ENCODE data around the gene HS3ST3A1. TPM values are rescaled to one million over a fixed set of nuclear protein-coding genes. Genes with fewer than 3 reads are reported as not detected.

Gene HS3ST3A1
- total and polyA plus RNA-seq, 2 donors from 2014 or later = 1.2 to 2.2 TPM

GRCh38 chr17:13593757-13594156 lies 8.0 kb downstream of the HS3ST3A1 start:
- H3K9ac ChIP-seq (ENCODE audit: low read length in 3 of 3) = no peak overlapping the region
- FAIRE-seq (no peak), DNase-seq (no peak)
- no peaks in the 10 kb centered on the region for H3K9me3 ChIP-seq (ENCODE audit: control insufficient read depth in 2 of 3, insufficient read depth in 1 of 3, low read length in 3 of 3)
- TF ChIP-seq CTCF (IDR thresholded peaks at IDR 0.05; ENCODE audit: borderline replicate concordance, extremely low read depth, insufficient read depth) = no peak
- no peak overlapping the region for H3K4me3 ChIP-seq (ENCODE audit: low read length in 3 of 3)
- intact Hi-C loops (cut with DNase I) = no loop called here
- no peak overlapping the region for H3K27ac ChIP-seq (ENCODE audit: low read depth in 2 of 2, low read length in 2 of 2)
- no peaks in the 10 kb centered on the region for H3K36me3 ChIP-seq (ENCODE audit: control insufficient read depth in 2 of 3, insufficient read depth in 3 of 3, low read length in 3 of 3)
- no peaks in the 10 kb centered on the region for H3K27me3 ChIP-seq (ENCODE audit: control insufficient read depth, insufficient read depth, low read length)
- peaks cover 0 to 3% (median 0%) of the 10 kb centered on the region in 3 donors for H3K4me1 ChIP-seq (ENCODE audit: control insufficient read depth in 2 of 3, insufficient read depth in 2 of 3, low read depth in 1 of 3, low read length in 3 of 3)

DNA sequence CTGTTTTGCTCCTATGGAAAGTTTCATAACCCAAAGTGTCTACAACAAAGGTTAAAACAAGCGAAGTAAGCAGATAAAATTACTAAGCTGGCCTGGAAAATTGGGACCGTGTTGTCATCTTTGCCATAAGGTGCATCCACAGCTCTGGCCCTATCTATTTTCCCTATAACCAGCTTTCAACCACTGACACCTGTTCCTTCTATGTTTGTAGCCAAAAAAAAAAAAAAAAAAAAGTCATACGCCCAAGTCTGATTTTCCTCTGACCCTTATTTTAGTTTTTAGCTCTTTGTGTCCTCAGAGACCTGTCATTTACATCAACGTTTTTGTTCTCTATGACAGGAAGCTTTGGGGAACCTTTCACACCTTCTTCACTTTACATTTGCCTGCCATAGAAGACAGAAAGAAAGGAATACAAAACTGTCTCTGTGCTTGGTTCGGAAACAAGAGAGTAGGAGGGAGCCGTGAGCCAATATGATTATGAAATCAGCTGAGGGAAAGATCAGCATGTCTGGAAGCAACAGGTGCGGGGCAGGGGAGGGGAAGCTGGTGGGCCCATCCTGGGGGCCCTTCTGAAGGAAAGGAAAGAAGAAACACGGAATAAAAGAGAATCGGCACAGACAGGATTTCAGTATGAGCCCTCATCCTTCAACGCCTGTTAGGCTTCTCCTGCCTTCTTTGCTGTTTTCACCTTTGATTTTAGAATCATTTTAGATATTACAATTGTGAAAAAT lies 8.5 kb downstream of the HS3ST3A1 start:
- no peak overlapping the region for H3K9ac ChIP-seq (ENCODE audit: low read length in 3 of 3)
- TF ChIP-seq CTCF (IDR thresholded peaks at IDR 0.05; ENCODE audit: borderline replicate concordance, extremely low read depth, insufficient read depth) = no peak
- H3K27ac ChIP-seq (ENCODE audit: low read depth in 2 of 2, low read length in 2 of 2) = no peak overlapping the region
- no peaks in the 10 kb centered on the region for H3K27me3 ChIP-seq (ENCODE audit: control insufficient read depth, insufficient read depth, low read length)
- no peak for FAIRE-seq
- intact Hi-C loops (cut with DNase I) = no loop called here
- no peak overlapping the region for H3K4me3 ChIP-seq (ENCODE audit: low read length in 3 of 3)
- DNase-seq = no peak
- no peaks in the 10 kb centered on the region for H3K36me3 ChIP-seq (ENCODE audit: control insufficient read depth in 2 of 3, insufficient read depth in 3 of 3, low read length in 3 of 3)
- no peaks in the 10 kb centered on the region for H3K9me3 ChIP-seq (ENCODE audit: control insufficient read depth in 2 of 3, insufficient read depth in 1 of 3, low read length in 3 of 3)
- H3K4me1 ChIP-seq (ENCODE audit: control insufficient read depth in 2 of 3, insufficient read depth in 2 of 3, low read depth in 1 of 3, low read length in 3 of 3) = peaks cover 0 to 3% (median 0%) of the 10 kb centered on the region in 3 donors

DNA sequence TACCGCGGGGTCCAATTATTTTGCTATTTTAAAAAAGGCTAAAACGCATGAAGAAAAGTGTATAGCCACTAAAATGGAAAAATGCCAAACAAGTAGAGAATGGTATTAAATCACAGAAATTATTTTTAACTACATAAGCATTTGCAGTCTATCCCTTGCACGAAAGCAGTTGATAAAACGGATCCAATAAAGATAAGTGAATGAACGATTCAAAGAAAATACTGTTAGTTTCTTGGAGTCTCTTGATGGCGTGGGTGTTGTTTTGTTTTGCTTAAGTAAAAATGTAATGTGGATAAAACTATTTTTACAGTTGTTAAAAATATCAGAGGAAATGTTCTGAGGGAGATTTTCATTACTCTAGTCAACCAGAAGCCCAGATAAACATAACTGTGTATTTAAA lies 9.3 kb downstream of the HS3ST3A1 start:
- Histone ChIP-seq H3K4me3 (ENCODE audit: low read length in 3 of 3) (no peak overlapping the region), H3K36me3 (ENCODE audit: control insufficient read depth in 2 of 3, insufficient read depth in 3 of 3, low read length in 3 of 3) (no peaks in the 10 kb centered on the region), H3K4me1 (ENCODE audit: control insufficient read depth in 2 of 3, insufficient read depth in 2 of 3, low read depth in 1 of 3, low read length in 3 of 3) (peaks cover 0 to 3% (median 0%) of the 10 kb centered on the region in 3 donors), H3K27me3 (ENCODE audit: control insufficient read depth, insufficient read depth, low read length) (no peaks in the 10 kb centered on the region), H3K9me3 (ENCODE audit: control insufficient read depth in 2 of 3, insufficient read depth in 1 of 3, low read length in 3 of 3) (no peaks in the 10 kb centered on the region), H3K9ac (ENCODE audit: low read length in 3 of 3) (no peak overlapping the region), H3K27ac (ENCODE audit: low read depth in 2 of 2, low read length in 2 of 2) (no peak overlapping the region)
- FAIRE-seq (peak; percentile 69), DNase-seq (peak in 1 of 5 donors; percentile 4)
- intact Hi-C loops (cut with DNase I) = no loop called here
- no peak for TF ChIP-seq CTCF (IDR thresholded peaks at IDR 0.05; ENCODE audit: borderline replicate concordance, extremely low read depth, insufficient read depth)
